ENCODE results near the gene KDSR.

KDSR gene

GRCh38 chr18:63303547-63303946 lies 63.5 kb downstream of the KDSR start:
- 0 out of 2 replicates have a peak, but pooled peaks cover 3% of the 10 kb centered on the region for H3K4me1 ChIP-seq (ENCODE audit: control insufficient read depth, insufficient read depth, low read length)

GRCh38 chr18:63302636-63303405 lies 64.2 kb downstream of the KDSR start:
- H3K9me3 ChIP-seq (ENCODE audit: control insufficient read depth, insufficient read depth, low read length) = no peaks in the 10 kb centered on the region
- H3K4me1 ChIP-seq (ENCODE audit: control insufficient read depth, insufficient read depth, low read length) = peaks cover 10% of the 10 kb centered on the region
- no peak overlapping the region for H3K27ac ChIP-seq (ENCODE audit: low read depth, low read length)
- H3K36me3 ChIP-seq (ENCODE audit: control insufficient read depth, insufficient read depth, low read length) = no peaks in the 10 kb centered on the region
- no peak overlapping the region for H3K9ac ChIP-seq (ENCODE audit: low read depth, low read length)
- no peaks in the 10 kb centered on the region for H3K27me3 ChIP-seq (ENCODE audit: control insufficient read depth, insufficient read depth, low read length)
- H3K4me3 ChIP-seq (ENCODE audit: low read depth, low read length) = no peak overlapping the region

More at GRCh38 chr18:63303547-63303946, 63.5 kb downstream of the KDSR start:
- Histone ChIP-seq H3K27ac (ENCODE audit: low read depth, low read length) (no peak overlapping the region), H3K9me3 (ENCODE audit: control insufficient read depth, insufficient read depth, low read length) (no peaks in the 10 kb centered on the region), H3K4me3 (ENCODE audit: low read depth, low read length) (no peak overlapping the region), H3K9ac (ENCODE audit: low read depth, low read length) (no peak overlapping the region), H3K36me3 (ENCODE audit: control insufficient read depth, insufficient read depth, low read length) (no peaks in the 10 kb centered on the region), H3K27me3 (ENCODE audit: control insufficient read depth, insufficient read depth, low read length) (no peaks in the 10 kb centered on the region)

- Histone ChIP-seq H3K9ac (ENCODE audit: low read depth, low read length) (no peak overlapping the region), H3K36me3 (ENCODE audit: control insufficient read depth, insufficient read depth, low read length) (no peaks in the 10 kb centered on the region), H3K4me3 (ENCODE audit: low read depth, low read length) (no peak overlapping the region), H3K4me1 (ENCODE audit: control insufficient read depth, insufficient read depth, low read length) (peaks cover 13% of the 10 kb centered on the region), H3K27me3 (ENCODE audit: control insufficient read depth, insufficient read depth, low read length) (no peaks in the 10 kb centered on the region), H3K27ac (ENCODE audit: low read depth, low read length) (no peak overlapping the region), H3K9me3 (ENCODE audit: control insufficient read depth, insufficient read depth, low read length) (no peaks in the 10 kb centered on the region)
Measured at GRCh38 chr18:63302220-63302619, 64.8 kb downstream of the KDSR start.

- H3K36me3 ChIP-seq (ENCODE audit: control insufficient read depth, insufficient read depth, low read length) = no peaks in the 10 kb centered on the region
- no peaks in the 10 kb centered on the region for H3K27me3 ChIP-seq (ENCODE audit: control insufficient read depth, insufficient read depth, low read length)
- H3K27ac ChIP-seq (ENCODE audit: low read depth, low read length) = no peak overlapping the region
- no peak overlapping the region for H3K4me3 ChIP-seq (ENCODE audit: low read depth, low read length)
- no peak overlapping the region for H3K9ac ChIP-seq (ENCODE audit: low read depth, low read length)
- no peaks in the 10 kb centered on the region for H3K9me3 ChIP-seq (ENCODE audit: control insufficient read depth, insufficient read depth, low read length)
- H3K4me1 ChIP-seq (ENCODE audit: control insufficient read depth, insufficient read depth, low read length) = peaks cover 13% of the 10 kb centered on the region
Measured at GRCh38 chr18:63301434-63301833, 65.6 kb downstream of the KDSR start.

GRCh38 chr18:63299837-63300745 lies 66.9 kb downstream of the KDSR start:
- H3K4me1 ChIP-seq (ENCODE audit: control insufficient read depth, insufficient read depth, low read length) = peaks cover 13% of the 10 kb centered on the region
- no peak overlapping the region for H3K9ac ChIP-seq (ENCODE audit: low read depth, low read length)
- no peaks in the 10 kb centered on the region for H3K9me3 ChIP-seq (ENCODE audit: control insufficient read depth, insufficient read depth, low read length)
- no peaks in the 10 kb centered on the region for H3K36me3 ChIP-seq (ENCODE audit: control insufficient read depth, insufficient read depth, low read length)
- no peak overlapping the region for H3K27ac ChIP-seq (ENCODE audit: low read depth, low read length)
- H3K4me3 ChIP-seq (ENCODE audit: low read depth, low read length) = no peak overlapping the region
- H3K27me3 ChIP-seq (ENCODE audit: control insufficient read depth, insufficient read depth, low read length) = no peaks in the 10 kb centered on the region

- Histone ChIP-seq H3K9ac (ENCODE audit: low read depth, low read length) (no peak overlapping the region), H3K27me3 (ENCODE audit: control insufficient read depth, insufficient read depth, low read length) (no peaks in the 10 kb centered on the region), H3K4me3 (ENCODE audit: low read depth, low read length) (no peak overlapping the region), H3K4me1 (ENCODE audit: control insufficient read depth, insufficient read depth, low read length) (peaks cover 13% of the 10 kb centered on the region), H3K27ac (ENCODE audit: low read depth, low read length) (no peak overlapping the region), H3K9me3 (ENCODE audit: control insufficient read depth, insufficient read depth, low read length) (no peaks in the 10 kb centered on the region), H3K36me3 (ENCODE audit: control insufficient read depth, insufficient read depth, low read length) (no peaks in the 10 kb centered on the region)
Measured at GRCh38 chr18:63298400-63299365, 68.3 kb downstream of the KDSR start.

- Histone ChIP-seq H3K27me3 (ENCODE audit: control insufficient read depth, insufficient read depth, low read length) (no peaks in the 10 kb centered on the region), H3K9ac (ENCODE audit: low read depth, low read length) (no peak overlapping the region), H3K4me3 (ENCODE audit: low read depth, low read length) (no peak overlapping the region), H3K9me3 (ENCODE audit: control insufficient read depth, insufficient read depth, low read length) (no peaks in the 10 kb centered on the region), H3K36me3 (ENCODE audit: control insufficient read depth, insufficient read depth, low read length) (no peaks in the 10 kb centered on the region), H3K4me1 (ENCODE audit: control insufficient read depth, insufficient read depth, low read length) (peaks cover 13% of the 10 kb centered on the region), H3K27ac (ENCODE audit: low read depth, low read length) (no peak overlapping the region)
Measured at GRCh38 chr18:63297687-63298399, 69.2 kb downstream of the KDSR start.

GRCh38 chr18:63293935-63294334 lies 73.1 kb downstream of the KDSR start:
- H3K36me3 ChIP-seq (ENCODE audit: control insufficient read depth, insufficient read depth, low read length) = no peaks in the 10 kb centered on the region
- no peaks in the 10 kb centered on the region for H3K9me3 ChIP-seq (ENCODE audit: control insufficient read depth, insufficient read depth, low read length)
- peaks cover 13% of the 10 kb centered on the region for H3K4me1 ChIP-seq (ENCODE audit: control insufficient read depth, insufficient read depth, low read length)
- H3K9ac ChIP-seq (ENCODE audit: low read depth, low read length) = no peak overlapping the region
- no peaks in the 10 kb centered on the region for H3K27me3 ChIP-seq (ENCODE audit: control insufficient read depth, insufficient read depth, low read length)
- no peak overlapping the region for H3K4me3 ChIP-seq (ENCODE audit: low read depth, low read length)
- H3K27ac ChIP-seq (ENCODE audit: low read depth, low read length) = no peak overlapping the region

GRCh38 chr18:63292831-63293683 lies 73.9 kb downstream of the KDSR start:
- Histone ChIP-seq H3K27me3 (ENCODE audit: control insufficient read depth, insufficient read depth, low read length) (no peaks in the 10 kb centered on the region), H3K27ac (ENCODE audit: low read depth, low read length) (no peak overlapping the region), H3K9ac (ENCODE audit: low read depth, low read length) (no peak overlapping the region), H3K4me3 (ENCODE audit: low read depth, low read length) (no peak overlapping the region), H3K36me3 (ENCODE audit: control insufficient read depth, insufficient read depth, low read length) (no peaks in the 10 kb centered on the region), H3K9me3 (ENCODE audit: control insufficient read depth, insufficient read depth, low read length) (no peaks in the 10 kb centered on the region), H3K4me1 (ENCODE audit: control insufficient read depth, insufficient read depth, low read length) (peaks cover 5% of the 10 kb centered on the region)
